IMR-90 (cell line): Measurements from ENCODE around the gene SPATS2L. TPM values are rescaled to one million over a fixed set of nuclear protein-coding genes. Genes with fewer than 3 reads are reported as not detected.

Source experiments
- ATAC-seq: fragments of 200-7000 bp; cut with Tn5 transposase; 2 replicates; pipeline ENCODE4 v1.9.1; 2020; ENCODE audit warnings: low read depth, mild to moderate bottlenecking, moderate library complexity
- BruUV-seq: library from RNA; stranded (reverse); fragments of 400-500 nt; replicated peaks from 2 replicates; lab custom pipeline; 2021; lab: Mats Ljungman, UMichigan
- CTCF ChIA-PET: fragments of 300-600 bp; formaldehyde crosslinking; extraction: SDS; loops from one replicate; lab custom pipeline; 2021; ENCODE audit warnings: antibody characterized with exemption; lab: Yijun Ruan, JAX
- POLR2A ChIA-PET: fragments of 300-600 bp; sonication (Branson Sonifier 250); formaldehyde crosslinking; loops from one replicate; lab custom pipeline; 2022; ENCODE audit warnings: antibody characterized with exemption; ENCODE audit not compliant: unreplicated experiment; lab: Charles Lee
- DNase-seq: peaks from one replicate; pipeline ENCODE4 v3.0.0; 2013
- H2AFZ ChIP-seq: replicated peaks from 2 replicates; pipeline ENCODE3; 2013; ENCODE audit warnings: low read length, mild to moderate bottlenecking; ENCODE audit not compliant: poor library complexity
- H2AK5ac ChIP-seq: 2 replicates; pipeline ENCODE4 v1.6.1; 2013; ENCODE audit warnings: low read depth, low read length, inconsistent platforms
- H2AK9ac ChIP-seq: replicated peaks from 2 replicates; pipeline ENCODE3; 2013; ENCODE audit warnings: mild to moderate bottlenecking, low read depth, low read length, moderate library complexity; ENCODE audit not compliant: poor library complexity
- H2BK120ac ChIP-seq: 2 replicates; pipeline ENCODE4 v1.6.1; 2013; ENCODE audit warnings: low read depth, low read length, inconsistent platforms
- H2BK15ac ChIP-seq: 3 replicates; pipeline ENCODE4 v1.6.1; 2013; ENCODE audit warnings: low read depth, low read length, inconsistent platforms
- H2BK20ac ChIP-seq: 2 replicates; pipeline ENCODE4 v1.6.1; 2013; ENCODE audit warnings: low read depth, mild to moderate bottlenecking, inconsistent platforms, low read length, moderate library complexity
- H2BK5ac ChIP-seq: 2 replicates; pipeline ENCODE4 v1.6.1; 2013; ENCODE audit warnings: mild to moderate bottlenecking, low read depth, low read length, inconsistent platforms; ENCODE audit not compliant: poor library complexity, severe bottlenecking
- H3K14ac ChIP-seq: replicated peaks from 2 replicates; pipeline ENCODE4 v1.6.1; 2013; ENCODE audit warnings: low read depth, low read length, inconsistent platforms
- H3K18ac ChIP-seq: 2 replicates; pipeline ENCODE4 v1.6.1; 2013; ENCODE audit warnings: low read depth, low read length, control low read depth
- H3K23ac ChIP-seq: 2 replicates; pipeline ENCODE4 v1.6.1; 2013; ENCODE audit warnings: low read depth, low read length, inconsistent platforms
- H3K27ac ChIP-seq: 2 replicates; pipeline ENCODE4 v1.5.1; 2013; ENCODE audit warnings: mild to moderate bottlenecking, control low read depth, low read length; ENCODE audit not compliant: insufficient read depth
- H3K27me3 ChIP-seq: 2 replicates; pipeline ENCODE4 v1.6.1; 2013; ENCODE audit warnings: low read length; ENCODE audit not compliant: control insufficient read depth, insufficient read depth
- H3K36me3 ChIP-seq: 2 replicates; pipeline ENCODE4 v1.6.1; 2013; ENCODE audit warnings: low read length, mixed read lengths; ENCODE audit not compliant: control insufficient read depth, insufficient read depth
- H3K4ac ChIP-seq: 2 replicates; pipeline ENCODE4 v1.6.1; 2013; ENCODE audit warnings: low read depth, low read length, inconsistent platforms
- H3K4me1 ChIP-seq: 2 replicates; pipeline ENCODE4 v1.6.1; 2013; ENCODE audit warnings: low read length, mixed read lengths; ENCODE audit not compliant: control insufficient read depth, insufficient read depth
- H3K4me2 ChIP-seq: 2 replicates; pipeline ENCODE4 v1.6.1; 2013; ENCODE audit warnings: low read depth, mild to moderate bottlenecking, control low read depth, low read length, moderate library complexity
- H3K4me3 ChIP-seq: 2 replicates; pipeline ENCODE4 v1.5.1; 2013; ENCODE audit warnings: low read depth, mild to moderate bottlenecking, control low read depth, low read length, moderate library complexity; ENCODE audit not compliant: insufficient read depth
- H3K56ac ChIP-seq: 2 replicates; pipeline ENCODE4 v1.6.1; 2013; ENCODE audit warnings: low read length, inconsistent platforms; ENCODE audit not compliant: insufficient read depth; ENCODE audit errors: extremely low read depth
- H3K79me1 ChIP-seq, 2 experiments: 2 replicates each; pipeline ENCODE4 v1.6.1; 2013; ENCODE audit warnings: low read length in 2 of 2, inconsistent platforms in 1 of 2, low read depth in 1 of 2
- H3K9ac ChIP-seq: 2 replicates; pipeline ENCODE4 v1.6.1; 2013; ENCODE audit warnings: low read depth, low read length, control low read depth
- H3K9me1 ChIP-seq: 2 replicates; pipeline ENCODE4 v1.6.1; 2013; ENCODE audit warnings: low read length, inconsistent platforms; ENCODE audit not compliant: insufficient read depth
- H3K9me3 ChIP-seq: 2 replicates; pipeline ENCODE4 v1.6.1; 2013; ENCODE audit warnings: low read length; ENCODE audit not compliant: control insufficient read depth, insufficient read depth
- H4K20me1 ChIP-seq: 2 replicates; pipeline ENCODE4 v1.6.1; 2013; ENCODE audit warnings: low read length, inconsistent platforms; ENCODE audit not compliant: insufficient read depth
- H4K5ac ChIP-seq: 2 replicates; pipeline ENCODE4 v1.6.1; 2013; ENCODE audit warnings: mild to moderate bottlenecking, low read depth, low read length, control low read depth
- H4K8ac ChIP-seq, 2 experiments: 2 replicates each; pipeline ENCODE4 v1.6.1; 2013; ENCODE audit warnings: low read depth in 2 of 2, low read length in 2 of 2, control low read depth in 1 of 2, inconsistent platforms in 1 of 2
- H4K91ac ChIP-seq: 2 replicates; pipeline ENCODE4 v1.6.1; 2013; ENCODE audit warnings: low read depth, low read length, inconsistent platforms; ENCODE audit not compliant: insufficient read depth
- CEBPB ChIP-seq: IDR thresholded peaks from 2 replicates; pipeline ENCODE4 v1.6.1; 2012; ENCODE audit warnings: low read depth, low read length, improper control_type of control experiment
- CHD1 ChIP-seq: IDR thresholded peaks from 2 replicates; pipeline ENCODE4 v1.6.1; 2012; ENCODE audit warnings: low read depth, low read length, improper control_type of control experiment
- ELK1 ChIP-seq: fragments of 150-350 bp; IDR thresholded peaks from 2 replicates; pipeline ENCODE4 v1.6.1; 2016; ENCODE audit warnings: low read depth, mild to moderate bottlenecking, low read length, moderate library complexity, borderline replicate concordance
- FOS ChIP-seq: fragments of 150-350 bp; IDR thresholded peaks from 2 replicates; pipeline ENCODE4 v1.6.1; 2016; ENCODE audit warnings: low read depth, low read length
- MAFK ChIP-seq: IDR thresholded peaks from 2 replicates; pipeline ENCODE4 v1.6.1; 2012; ENCODE audit warnings: low read depth, low read length, improper control_type of control experiment
- MAZ ChIP-seq: IDR thresholded peaks from 2 replicates; pipeline ENCODE4 v1.6.1; 2012; ENCODE audit warnings: low read depth, mild to moderate bottlenecking, low read length, improper control_type of control experiment, moderate library complexity, borderline replicate concordance
- MXI1 ChIP-seq: IDR thresholded peaks from 2 replicates; pipeline ENCODE4 v1.6.1; 2012; ENCODE audit warnings: low read depth, mild to moderate bottlenecking, low read length, moderate library complexity, borderline replicate concordance
- NFE2L2 ChIP-seq: fragments of 150-350 bp; IDR thresholded peaks from 2 replicates; pipeline ENCODE4 v1.6.1; 2016; ENCODE audit warnings: low read depth, mild to moderate bottlenecking, low read length
- POLR2A ChIP-seq: IDR thresholded peaks from 2 replicates; pipeline ENCODE4 v1.6.1; 2012; ENCODE audit warnings: mild to moderate bottlenecking, low read depth, low read length
- RCOR1 ChIP-seq: IDR thresholded peaks from 2 replicates; pipeline ENCODE4 v1.6.1; 2012; ENCODE audit warnings: mild to moderate bottlenecking, low read length, improper control_type of control experiment; ENCODE audit not compliant: insufficient replicate concordance
- SMC3 ChIP-seq: fragments of 150-350 bp; IDR thresholded peaks from 2 replicates; pipeline ENCODE4 v1.6.1; 2016; ENCODE audit warnings: low read depth, mild to moderate bottlenecking, antibody characterized with exemption, low read length, moderate library complexity
- USF2 ChIP-seq: fragments of 150-350 bp; IDR thresholded peaks from 2 replicates; pipeline ENCODE4 v1.6.1; 2017; ENCODE audit warnings: mild to moderate bottlenecking, antibody characterized with exemption, low read length, low read depth
- WGBS, 2 experiments: methylation state at CpG; one replicate each; pipeline versions ENCODE4 v1.1.5 to v1.1.7; 2013; ENCODE audit warnings: missing lambda C conversion rate in 2 of 2; ENCODE audit not compliant: insufficient read length in 1 of 2; ENCODE audit errors: extremely low coverage in 2 of 2; 5-methylcytosine and 5-hydroxymethylcytosine counted together
- dilution Hi-C: fragments of 300-500 bp; cut with HindIII; formaldehyde crosslinking; loops from one replicate; pipeline ENCODE4 v1.14.3; 2018; ENCODE audit warnings: low sequenced_read_pairs; ENCODE audit not compliant: unreplicated experiment
- in situ Hi-C: fragments of 300-500 bp; cut with MboI; formaldehyde crosslinking; loops from 3 replicates; pipeline ENCODE4 v1.14.3; 2019; ENCODE audit warnings: low sequenced_read_pairs, inconsistent platforms, mixed read lengths
- intact Hi-C: fragments of 100-400 bp; cut with micrococcal nuclease; formaldehyde crosslinking; loops from 2 replicates; pipeline ENCODE4 v1.10.0; 2022
- polyA plus RNA-seq, 3 experiments: library from polyadenylated mRNA; depleted of rRNA; stranded (reverse); fragments of >200 nt; gene quantifications; 2 replicates each; pipeline ENCODE4 v1.2.3, GENCODE V29; 2012; ENCODE audit warnings: low replicate concordance in 1 of 3
- total RNA-seq: library from RNA; depleted of rRNA; stranded (reverse); fragments of >200 nt; gene quantifications from 2 replicates; pipeline ENCODE4 v1.2.3, GENCODE V29; 2012
- TF ChIP-seq, protein P1 (sequence below): conservative IDR thresholded peaks from 2 replicates; pipeline ENCODE4 v1.5.1; 2012; ENCODE audit warnings: mild to moderate bottlenecking, low read depth, low read length, improper control_type of control experiment

SPATS2L gene
- total and polyA plus RNA-seq, 2 of the 4 experiments (the other 2 are of a cell fraction), result 118 to 155 TPM

DNA sequence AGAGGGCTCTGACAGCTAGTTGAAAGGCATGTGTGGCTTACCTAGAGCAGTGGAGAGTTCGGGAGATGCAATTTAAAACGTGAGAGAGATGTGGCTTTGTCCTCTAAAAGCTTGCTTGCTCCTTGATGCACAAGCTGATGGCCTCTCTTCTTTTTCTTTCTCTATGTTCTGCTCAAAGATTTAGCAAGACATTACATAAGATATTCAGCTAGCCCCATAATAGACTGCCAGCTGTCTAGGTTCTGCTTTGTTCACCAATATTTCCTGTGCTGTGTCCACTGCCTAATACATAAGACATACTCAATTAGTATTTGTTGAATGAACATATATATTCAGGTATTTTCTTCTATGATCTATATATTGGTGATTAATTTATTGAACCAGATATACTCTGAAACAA, 31.1 kb downstream of the SPATS2L start:
- ATAC-seq, result no peak
- H4K20me1 ChIP-seq, result peaks cover 36% of the 10 kb centered on the region
- no peak overlapping the region for H3K9ac ChIP-seq
- H4K8ac ChIP-seq, result no peak overlapping the region
- peaks cover 17% of the 10 kb centered on the region for H3K9me1 ChIP-seq
- no peak overlapping the region for H3K27ac ChIP-seq
- in situ Hi-C loops (no loop called here), dilution Hi-C loops (no loop called here), intact Hi-C loops (no loop called here)
- H3K27me3 ChIP-seq, result no peaks in the 10 kb centered on the region
- no peak for DNase-seq
- ChIA-PET CTCF (interaction anchor here (1.0 kb wide), 1 partner anchor 18 kb away, joined by 3 read pairs; no protein-coding TSS in a partner anchor), POLR2A (no interaction called here)
- H3K23ac ChIP-seq, result no peak overlapping the region
- no peak overlapping the region for H3K14ac ChIP-seq
- H3K79me1 ChIP-seq, result peaks cover 36 to 55% of the 10 kb centered on the region in 2 experiments
- no peak overlapping the region for H2AK5ac ChIP-seq
- no peaks in the 10 kb centered on the region for H3K9me3 ChIP-seq
- H3K18ac ChIP-seq, result peak overlapping the region; percentile 44; the same call in 1 of the 2 replicates
- H3K4me1 ChIP-seq, result peaks cover 10% of the 10 kb centered on the region
- H2AFZ ChIP-seq, result no peak overlapping the region
- no peak overlapping the region for H3K4me3 ChIP-seq
- no peak overlapping the region for H2AK9ac ChIP-seq
- no peak for TF ChIP-seq RCOR1
- TF ChIP-seq SMC3, result no peak
- TF ChIP-seq MXI1, result no peak
- no peak for TF ChIP-seq CHD1
- no peak for TF ChIP-seq MAZ
- TF ChIP-seq MAFK, result no peak
- no peak for TF ChIP-seq FOS
- TF ChIP-seq POLR2A, result no peak
- no peak for TF ChIP-seq USF2
- TF ChIP-seq ELK1, result no peak
- no peak for TF ChIP-seq CEBPB
- TF ChIP-seq, protein P1, sequence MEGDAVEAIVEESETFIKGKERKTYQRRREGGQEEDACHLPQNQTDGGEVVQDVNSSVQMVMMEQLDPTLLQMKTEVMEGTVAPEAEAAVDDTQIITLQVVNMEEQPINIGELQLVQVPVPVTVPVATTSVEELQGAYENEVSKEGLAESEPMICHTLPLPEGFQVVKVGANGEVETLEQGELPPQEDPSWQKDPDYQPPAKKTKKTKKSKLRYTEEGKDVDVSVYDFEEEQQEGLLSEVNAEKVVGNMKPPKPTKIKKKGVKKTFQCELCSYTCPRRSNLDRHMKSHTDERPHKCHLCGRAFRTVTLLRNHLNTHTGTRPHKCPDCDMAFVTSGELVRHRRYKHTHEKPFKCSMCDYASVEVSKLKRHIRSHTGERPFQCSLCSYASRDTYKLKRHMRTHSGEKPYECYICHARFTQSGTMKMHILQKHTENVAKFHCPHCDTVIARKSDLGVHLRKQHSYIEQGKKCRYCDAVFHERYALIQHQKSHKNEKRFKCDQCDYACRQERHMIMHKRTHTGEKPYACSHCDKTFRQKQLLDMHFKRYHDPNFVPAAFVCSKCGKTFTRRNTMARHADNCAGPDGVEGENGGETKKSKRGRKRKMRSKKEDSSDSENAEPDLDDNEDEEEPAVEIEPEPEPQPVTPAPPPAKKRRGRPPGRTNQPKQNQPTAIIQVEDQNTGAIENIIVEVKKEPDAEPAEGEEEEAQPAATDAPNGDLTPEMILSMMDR, result no peak
- no peak for TF ChIP-seq NFE2L2
- no peak overlapping the region for H2BK15ac ChIP-seq
- BruUV-seq, result no TSS peak
- no peak overlapping the region for H3K56ac ChIP-seq
- H2BK20ac ChIP-seq, result no peak overlapping the region
- no CpG with 5 or more reads among the region's 2 CpGs for WGBS, 2 experiments
- H2BK120ac ChIP-seq, result no peak overlapping the region
- no peak overlapping the region for H4K91ac ChIP-seq
- H3K36me3 ChIP-seq, result peaks cover 7% of the 10 kb centered on the region; the same call in 1 of the 2 replicates
- H3K4ac ChIP-seq, result no peak overlapping the region
- H3K4me2 ChIP-seq, result peak overlapping the region; percentile 42; the same call in 1 of the 2 replicates
- H4K5ac ChIP-seq, result peak overlapping the region; percentile 54; the same call in 1 of the 2 replicates
- no peak overlapping the region for H2BK5ac ChIP-seq
